ENCODE measurements around the gene SCO1. TPM values are rescaled to one million over a fixed set of nuclear protein-coding genes. Genes with fewer than 3 reads are reported as not detected.
"Not testable (repeated sequence)": the region's sequence is repeated elsewhere in the genome, so short reads cannot be mapped to it uniquely, and the experiment has no call there.

Gene SCO1
- 29.8 and 46.0 TPM in 2 replicates for total RNA-seq

GRCh38 chr17:10697092-10698081 lies at the start of gene SCO1, which contains the start of gene ADPRM:
Gene SCO1 (minus strand): TSS chr17:10697533. CDS start chr17:10697507, 26 bp downstream.
Gene ADPRM (plus strand): TSS chr17:10697594. CDS start chr17:10704927, 7,333 bp downstream.
- peak; percentile 88 to 95 for DNase-seq (ENCODE audit: low read depth in 2 of 2)

DNA sequence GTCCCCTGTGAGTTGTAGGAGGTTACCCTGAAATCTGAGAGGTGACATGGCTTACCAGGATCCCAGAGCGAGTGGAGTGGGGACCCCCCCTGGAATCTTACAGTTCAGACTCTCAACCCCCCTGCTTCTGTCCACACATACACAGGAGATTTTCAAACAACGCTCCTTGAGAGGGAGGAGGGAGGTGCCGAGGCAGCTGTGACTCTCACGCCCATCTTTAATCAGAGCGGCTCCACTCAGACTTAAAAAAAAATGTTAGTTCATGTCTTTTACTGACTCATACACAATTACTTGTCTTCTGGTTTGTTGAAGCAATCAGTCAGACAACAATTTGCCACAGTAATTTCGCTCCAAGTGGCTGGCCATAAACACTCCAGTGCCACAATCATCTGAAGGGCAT lies 47.9 kb upstream of the SCO1 start:
- DNase-seq (ENCODE audit: low read depth in 2 of 2), result no peak

- DNase-seq (ENCODE audit: low read depth in 2 of 2), result no peak
Observed at GRCh38 chr17:10744501-10745000, 47.2 kb upstream of the SCO1 start.

- DNase-seq (ENCODE audit: low read depth in 2 of 2), result no peak
Observed at GRCh38 chr17:10743316-10744009, 46.1 kb upstream of the SCO1 start.

GRCh38 chr17:10742431-10742830 lies 45.1 kb upstream of the SCO1 start:
- no peak for DNase-seq (ENCODE audit: low read depth in 2 of 2)

GRCh38 chr17:10741416-10742135 lies 44.2 kb upstream of the SCO1 start:
- no peak for DNase-seq (ENCODE audit: low read depth in 2 of 2)

DNA sequence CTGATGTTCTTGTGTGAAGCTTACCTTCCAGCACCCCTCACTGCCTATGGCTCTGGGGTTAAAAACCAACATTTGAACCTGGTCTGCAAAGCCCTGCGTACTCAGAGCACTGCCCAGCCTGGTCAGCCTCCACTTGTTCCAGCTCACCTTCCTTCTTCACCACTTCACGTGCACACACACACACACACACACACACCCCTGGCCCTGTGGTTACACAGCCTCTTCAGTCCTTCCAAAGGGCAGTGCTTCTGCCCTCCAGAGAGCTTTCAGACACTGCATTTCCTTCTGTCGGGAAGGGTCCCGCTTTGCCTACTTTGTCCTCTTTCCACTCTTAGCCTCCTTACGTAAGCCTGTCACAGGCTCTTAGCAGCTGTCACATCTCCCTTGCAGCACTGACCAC lies 42.1 kb upstream of the SCO1 start:
- no peak for DNase-seq (ENCODE audit: low read depth in 2 of 2)

GRCh38 chr17:10738521-10739258 lies 41.4 kb upstream of the SCO1 start:
- no peak for DNase-seq (ENCODE audit: low read depth in 2 of 2)

GRCh38 chr17:10737736-10738135 lies 40.4 kb upstream of the SCO1 start:
- DNase-seq (ENCODE audit: low read depth in 2 of 2), result no peak

GRCh38 chr17:10737168-10737622 lies 39.9 kb upstream of the SCO1 start:
- peak; percentile 12 to 52 for DNase-seq (ENCODE audit: low read depth in 2 of 2)

- no peak for DNase-seq (ENCODE audit: low read depth in 2 of 2)
Observed at GRCh38 chr17:10735821-10736220, 38.5 kb upstream of the SCO1 start.

GRCh38 chr17:10735251-10735650 lies 37.9 kb upstream of the SCO1 start:
- DNase-seq (ENCODE audit: low read depth in 2 of 2), result no peak

GRCh38 chr17:10733666-10734065 lies 36.3 kb upstream of the SCO1 start:
- DNase-seq (ENCODE audit: low read depth in 2 of 2), result no peak

DNA sequence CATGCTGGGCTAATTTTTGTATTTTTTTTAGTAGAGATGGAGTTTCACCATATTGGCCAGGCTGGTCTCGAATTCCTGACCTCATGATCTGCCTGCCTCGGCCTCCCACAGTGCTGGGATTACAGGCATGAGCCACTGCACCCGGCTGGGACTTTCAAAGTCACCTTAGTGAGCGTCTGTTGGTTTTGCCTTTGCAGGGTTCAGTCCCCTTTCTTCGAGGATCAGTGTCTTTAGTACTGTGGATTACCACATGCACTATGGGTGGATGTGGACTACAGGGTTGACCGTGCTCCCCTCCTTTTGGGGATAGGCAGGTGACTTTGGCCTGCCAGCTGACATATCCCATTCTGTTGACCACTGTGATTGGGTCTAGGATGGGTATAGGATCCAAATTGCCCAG lies 34.8 kb upstream of the SCO1 start:
- DNase-seq (ENCODE audit: low read depth in 2 of 2), result not testable (repeated sequence)

DNA sequence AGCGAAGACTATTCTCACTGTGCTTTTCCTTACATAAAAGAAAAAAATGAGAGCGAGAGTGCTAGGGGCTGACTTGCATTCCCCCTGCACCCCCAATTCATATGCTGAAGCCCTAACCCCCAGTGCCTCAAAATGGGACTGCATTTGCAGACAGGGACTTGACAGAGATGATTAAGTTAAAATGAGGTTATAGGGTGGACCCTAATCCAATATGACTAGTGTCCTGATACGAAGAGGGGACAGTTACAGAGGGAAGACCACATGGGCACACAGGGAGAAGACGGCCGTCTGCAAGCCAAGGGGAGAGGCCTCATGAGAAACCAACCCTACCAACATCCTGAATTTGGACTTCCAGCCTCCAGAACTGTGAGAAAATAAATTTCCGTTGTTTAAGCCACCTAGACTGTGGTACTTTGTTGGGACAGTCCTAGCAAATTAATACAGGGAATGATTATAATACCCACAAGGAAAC lies 34.1 kb upstream of the SCO1 start:
- no peak for DNase-seq (ENCODE audit: low read depth in 2 of 2)

DNA sequence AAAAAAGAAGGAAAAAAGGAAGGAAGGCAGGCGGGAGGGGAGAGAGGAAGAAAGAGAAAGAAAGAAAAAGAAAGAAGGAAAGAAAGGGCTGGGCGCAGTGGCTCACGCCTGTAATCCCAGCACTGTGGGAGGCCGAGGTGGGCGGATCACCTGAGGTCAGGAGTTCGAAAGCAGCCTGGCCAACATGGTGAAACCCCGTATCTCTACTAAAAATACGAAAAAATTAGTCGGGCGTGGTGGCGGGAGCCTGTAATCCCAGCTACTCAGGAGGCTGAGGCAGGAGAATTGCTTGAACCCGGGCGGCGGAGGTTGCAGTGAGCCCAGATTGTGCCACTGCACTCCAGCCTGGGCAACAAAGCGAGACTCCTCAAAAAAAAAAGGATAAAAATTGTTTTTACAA lies 32.9 kb upstream of the SCO1 start:
- not testable (repeated sequence) for DNase-seq (ENCODE audit: low read depth in 2 of 2)

- DNase-seq (ENCODE audit: low read depth in 2 of 2), result peak; percentile 40 to 87
Observed at GRCh38 chr17:10729334-10730193, 32.2 kb upstream of the SCO1 start, which contains the start of gene TMEM220. Gene TMEM220 (minus strand): TSS chr17:10730023. CDS start chr17:10729851, 172 bp downstream.

- no peak for DNase-seq (ENCODE audit: low read depth in 2 of 2)
Observed at GRCh38 chr17:10728331-10728892, 31.1 kb upstream of the SCO1 start.

GRCh38 chr17:10727192-10727591 lies 29.9 kb upstream of the SCO1 start:
- DNase-seq (ENCODE audit: low read depth in 2 of 2), result no peak

Data from dermis microvascular lymphatic vessel endothelial cell (primary cell).